A673 (cell line): ENCODE measurements around the gene MTHFD1. TPM values are rescaled to one million over a fixed set of nuclear protein-coding genes. Genes with fewer than 3 reads are reported as not detected.

Experiments
- BruUV-seq: library from RNA; stranded (reverse); fragments of 400-500 nt; replicated peaks from 2 replicates; lab custom pipeline; 2021; lab: Mats Ljungman, UMichigan
- CTCF ChIA-PET: fragments of 300-600 bp; sonication (Branson Sonifier 250); formaldehyde crosslinking; loops from one replicate; lab custom pipeline; 2022; ENCODE audit warnings: antibody characterized with exemption; lab: Charles Lee
- POLR2A ChIA-PET: fragments of 300-600 bp; sonication (Branson Sonifier 250); formaldehyde crosslinking; loops from one replicate; lab custom pipeline; 2022; ENCODE audit warnings: antibody characterized with exemption; ENCODE audit not compliant: low non-redundant PET; lab: Charles Lee
- DNase-seq: peaks from one replicate; pipeline ENCODE4 v3.0.0-alpha.2; 2015; ENCODE audit warnings: low spot score
- H3K27ac ChIP-seq: fragments of 200-600 bp; sonication (generic); 2 replicates; pipeline ENCODE4 v1.5.1; 2016; ENCODE audit warnings: mixed run types, low read depth, mild to moderate bottlenecking, mixed read lengths, antibody characterized with exemption, low read length; ENCODE audit not compliant: poor library complexity, severe bottlenecking
- H3K27me3 ChIP-seq: fragments of 200-600 bp; sonication (generic); replicated peaks from 2 replicates; pipeline ENCODE4 v1.6.1; 2017; ENCODE audit warnings: mixed run types, low read depth, mild to moderate bottlenecking, mixed read lengths, antibody characterized with exemption, low read length; ENCODE audit not compliant: insufficient read depth, poor library complexity
- H3K36me3 ChIP-seq: fragments of 200-600 bp; sonication (generic); 2 replicates; pipeline ENCODE4 v1.6.1; 2016; ENCODE audit warnings: mixed run types, mild to moderate bottlenecking, mixed read lengths, antibody characterized with exemption, low read length; ENCODE audit not compliant: insufficient read depth, poor library complexity, severe bottlenecking
- H3K4me1 ChIP-seq: fragments of 200-600 bp; sonication (generic); 2 replicates; pipeline ENCODE4 v1.6.1; 2017; ENCODE audit warnings: mixed run types, mild to moderate bottlenecking, mixed read lengths, antibody characterized with exemption, low read length; ENCODE audit not compliant: insufficient read depth, poor library complexity, severe bottlenecking
- H3K4me3 ChIP-seq: fragments of 200-600 bp; sonication (generic); 2 replicates; pipeline ENCODE4 v1.5.1; 2016; ENCODE audit warnings: low read depth, mixed run types, mild to moderate bottlenecking, mixed read lengths, low read length; ENCODE audit not compliant: poor library complexity, severe bottlenecking
- H3K9me3 ChIP-seq: fragments of 200-600 bp; sonication (generic); 2 replicates; pipeline ENCODE4 v1.6.1; 2016; ENCODE audit warnings: mixed run types, low read depth, mild to moderate bottlenecking, mixed read lengths, antibody characterized with exemption, low read length; ENCODE audit not compliant: poor library complexity, severe bottlenecking
- CTCF ChIP-seq: fragments of 300-800, 200-600 bp; sonication (generic); conservative IDR thresholded peaks from 2 replicates; pipeline ENCODE4 v1.5.1; 2017; ENCODE audit warnings: low read depth, mild to moderate bottlenecking, antibody characterized with exemption, low read length, moderate library complexity, mixed read lengths
- EZH2 ChIP-seq: fragments of 200-600 bp; sonication (generic); IDR thresholded peaks from 2 replicates; pipeline ENCODE4 v1.6.1; 2017; ENCODE audit warnings: borderline replicate concordance, low read depth, mild to moderate bottlenecking, mixed read lengths, antibody characterized with exemption, low read length; ENCODE audit not compliant: poor library complexity, severe bottlenecking
- intact Hi-C: fragments of 100-400 bp; cut with micrococcal nuclease; formaldehyde crosslinking; loops from one replicate; pipeline ENCODE4 v1.10.0; 2022; ENCODE audit not compliant: unreplicated experiment
- total RNA-seq: library from RNA; stranded (reverse); gene quantifications from 2 replicates; pipeline ENCODE4 v1.2.3, GENCODE V29; 2021

The MTHFD1 gene
- total RNA-seq, 1 experiment from 2014 or later, result 293 TPM

GRCh38 chr14:64423987-64424386 lies 35.8 kb downstream of the MTHFD1 start:
- no peak overlapping the region for H3K4me3 ChIP-seq
- intact Hi-C loops, result no loop called here
- H3K27ac ChIP-seq, result no peak overlapping the region
- ChIA-PET POLR2A (no interaction called here), CTCF (no interaction called here)
- TF ChIP-seq CTCF (no peak), EZH2 (no peak)
- no TSS peak for BruUV-seq
- H3K36me3 ChIP-seq, result peaks cover 91% of the 10 kb centered on the region
- H3K27me3 ChIP-seq, result no peaks in the 10 kb centered on the region
- no peaks in the 10 kb centered on the region for H3K4me1 ChIP-seq
- peak; percentile 54 for DNase-seq
- H3K9me3 ChIP-seq, result no peaks in the 10 kb centered on the region

DNA sequence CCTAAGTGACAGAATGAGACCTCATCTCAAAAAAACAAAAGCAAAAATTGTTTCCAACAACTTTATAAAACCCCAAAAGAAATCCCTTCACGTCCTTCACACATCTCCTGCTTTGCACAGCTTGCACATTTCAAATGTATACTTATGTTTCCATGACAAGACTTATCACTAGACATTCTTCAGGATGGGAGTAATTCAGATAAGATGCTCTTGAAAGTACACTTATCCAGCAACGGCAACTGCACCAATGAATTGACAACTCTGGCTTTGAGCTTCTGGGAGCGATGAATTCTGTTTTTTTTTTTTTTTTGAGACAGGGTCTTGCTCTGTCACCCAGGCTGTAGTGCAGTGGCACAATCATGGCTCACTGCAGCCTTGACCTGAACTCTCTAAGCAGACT lies 46.4 kb downstream of the MTHFD1 start:
- ChIA-PET POLR2A (no interaction called here), CTCF (interaction anchor here (0.7 kb wide), 1 partner anchor 10 kb away, joined by 4 read pairs; no protein-coding TSS in a partner anchor)
- TF ChIP-seq EZH2, result no peak
- TF ChIP-seq CTCF, result no peak
- DNase-seq, result no peak
- no peak overlapping the region for H3K4me3 ChIP-seq
- H3K4me1 ChIP-seq, result no peaks in the 10 kb centered on the region
- BruUV-seq, result no TSS peak
- intact Hi-C loops, result no loop called here
- H3K9me3 ChIP-seq, result no peaks in the 10 kb centered on the region
- no peak overlapping the region for H3K27ac ChIP-seq
- no peaks in the 10 kb centered on the region for H3K27me3 ChIP-seq
- H3K36me3 ChIP-seq, result peaks cover 94% of the 10 kb centered on the region

- no peaks in the 10 kb centered on the region for H3K4me1 ChIP-seq
- CTCF ChIA-PET, result no interaction called here
- peaks cover 91% of the 10 kb centered on the region for H3K36me3 ChIP-seq
- H3K27ac ChIP-seq, result no peak overlapping the region
- no TSS peak for BruUV-seq
- no peak overlapping the region for H3K4me3 ChIP-seq
- no peaks in the 10 kb centered on the region for H3K9me3 ChIP-seq
- no peaks in the 10 kb centered on the region for H3K27me3 ChIP-seq
- intact Hi-C loops, result no loop called here
- DNase-seq, result no peak
- POLR2A ChIA-PET, result no interaction called here
- no peak for TF ChIP-seq EZH2
- TF ChIP-seq CTCF, result no peak
These were observed 50.2 kb downstream of the MTHFD1 start for GRCh38 chr14:64438181-64438841.
